ENCODE results near the gene BAZ1A.
"Not testable (repeated sequence)": the region's sequence is repeated elsewhere in the genome, so short reads cannot be mapped to it uniquely, and the experiment has no call there.

The BAZ1A gene

DNA sequence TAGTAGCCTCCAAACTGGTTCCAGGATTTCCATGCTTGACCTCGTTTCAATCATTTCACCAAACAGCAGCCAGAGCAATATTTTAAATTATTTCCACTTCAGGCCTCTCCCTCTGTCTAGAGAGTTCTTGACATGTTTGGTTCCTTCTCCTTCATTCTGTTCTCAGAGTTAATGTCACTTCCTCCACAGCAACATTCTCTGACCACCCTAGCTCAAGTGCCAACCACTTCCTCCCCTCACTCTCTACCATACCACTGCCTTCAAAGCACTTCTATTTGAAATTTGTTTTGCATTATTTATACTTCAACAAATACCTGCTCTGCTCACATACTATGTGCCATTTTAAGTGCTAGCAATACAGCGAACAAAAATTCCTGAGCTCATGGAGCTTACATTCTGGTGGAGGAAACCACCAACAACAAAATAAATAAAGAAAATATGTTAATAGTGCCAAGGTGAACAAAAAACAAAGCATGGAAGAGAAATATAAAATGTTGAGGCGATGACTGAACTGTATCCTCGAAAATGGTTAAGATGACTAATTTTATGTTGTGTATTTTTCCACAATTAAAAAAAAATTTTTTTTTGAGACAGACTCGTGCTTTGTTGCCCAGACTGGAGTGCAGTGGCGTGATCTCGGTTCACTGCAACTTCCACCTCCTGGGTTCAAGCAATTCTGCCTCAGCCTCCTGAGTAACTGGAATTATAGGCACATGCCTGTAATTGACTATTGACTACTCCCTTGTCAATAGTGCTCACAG lies 17.3 kb downstream of the BAZ1A start:
- DNase-seq = no peak

- DNase-seq = no peak
These were observed 22.1 kb downstream of the BAZ1A start for GRCh38 chr14:34853041-34853440.

GRCh38 chr14:34851395-34851794 lies 23.8 kb downstream of the BAZ1A start:
- no peak for DNase-seq

DNA sequence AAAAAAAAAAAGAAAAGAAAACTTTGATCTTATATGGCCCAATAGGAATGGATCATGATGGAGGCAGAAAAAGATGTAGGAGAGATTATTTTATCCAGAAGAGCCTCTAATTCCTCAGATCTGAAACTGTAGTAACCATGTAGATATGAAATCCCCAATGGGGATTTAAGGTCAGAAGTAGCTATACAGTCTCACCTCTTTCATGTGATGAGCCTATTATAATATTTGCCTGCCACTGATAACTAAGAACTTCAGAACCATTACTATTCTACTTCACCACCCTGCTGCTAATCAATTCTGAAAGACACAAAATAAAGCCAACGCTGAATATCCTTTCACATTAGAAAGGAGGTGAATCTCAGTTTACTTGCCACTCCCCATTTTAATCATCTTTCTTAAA lies 29.3 kb downstream of the BAZ1A start:
- DNase-seq = no peak

GRCh38 chr14:34843011-34843554 lies 32.1 kb downstream of the BAZ1A start:
- DNase-seq = no peak

GRCh38 chr14:34837801-34838322 lies 37.3 kb downstream of the BAZ1A start:
- no peak for DNase-seq

- DNase-seq = no peak
These were observed 39.8 kb downstream of the BAZ1A start for GRCh38 chr14:34835312-34835711.

GRCh38 chr14:34833549-34834523 lies 41.3 kb downstream of the BAZ1A start:
- DNase-seq = no peak

DNA sequence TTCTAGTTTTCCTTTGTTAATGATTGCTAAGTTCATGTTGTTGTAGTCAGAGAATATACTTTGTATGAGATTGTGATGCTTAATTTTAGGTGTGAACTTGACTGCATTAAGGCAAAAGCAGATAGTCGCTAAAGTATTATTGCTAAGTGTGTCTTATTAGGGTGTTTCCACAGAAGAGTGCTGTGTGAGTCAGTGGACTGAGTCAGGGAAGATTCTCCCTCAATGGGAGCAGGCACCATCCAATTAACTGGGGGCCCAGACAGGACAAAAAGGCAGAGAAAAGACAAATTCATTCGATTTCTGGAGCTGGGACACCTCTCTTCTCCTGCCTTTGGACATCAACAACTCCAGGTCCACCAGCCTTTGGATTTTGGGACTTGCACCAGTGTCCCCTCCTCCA lies 48.5 kb downstream of the BAZ1A start:
- no peak for DNase-seq

DNA sequence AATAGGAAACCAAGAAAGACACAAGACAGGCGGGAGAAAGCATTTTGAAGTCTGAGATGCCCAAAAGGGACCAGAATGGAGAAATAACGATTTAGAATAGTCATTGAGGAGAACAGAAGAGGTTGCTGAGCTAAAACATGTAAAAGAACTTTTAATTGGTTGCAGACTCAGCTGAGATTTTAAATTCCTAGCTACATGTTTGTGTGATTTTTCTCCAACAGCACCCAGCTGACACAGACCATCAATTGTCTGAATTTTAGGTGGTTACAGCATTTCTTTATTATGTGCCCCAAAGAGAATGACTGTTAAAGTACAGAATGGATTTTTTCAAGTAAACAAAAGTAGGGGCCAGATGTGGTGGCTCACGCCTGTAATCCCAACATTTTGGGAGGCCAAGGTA lies 50.3 kb downstream of the BAZ1A start:
- DNase-seq = no peak

- DNase-seq = no peak
These were observed 50.9 kb downstream of the BAZ1A start for GRCh38 chr14:34824256-34824655.

DNA sequence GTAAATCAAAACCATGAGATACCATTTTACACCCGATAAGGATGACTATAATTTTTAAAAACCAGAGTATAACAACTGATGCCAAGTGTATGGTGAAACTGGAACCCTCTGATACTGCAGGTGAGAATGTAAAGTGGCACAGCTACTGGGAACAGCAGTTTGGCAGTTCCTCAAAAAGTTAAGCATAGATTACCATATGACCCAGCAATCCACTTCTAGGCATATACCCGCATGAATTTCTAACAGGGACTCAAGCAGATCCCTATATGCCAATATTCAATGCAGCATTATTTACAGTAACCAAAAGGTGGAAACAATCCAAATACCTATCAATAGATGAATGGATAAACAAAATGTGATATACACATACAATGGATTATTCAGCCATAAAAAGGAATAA lies 57.4 kb downstream of the BAZ1A start:
- DNase-seq = no peak

GRCh38 chr14:34810028-34810427 lies 65.1 kb downstream of the BAZ1A start:
- no peak for DNase-seq

GRCh38 chr14:34806257-34806656 lies 68.9 kb downstream of the BAZ1A start:
- DNase-seq = no peak

DNA sequence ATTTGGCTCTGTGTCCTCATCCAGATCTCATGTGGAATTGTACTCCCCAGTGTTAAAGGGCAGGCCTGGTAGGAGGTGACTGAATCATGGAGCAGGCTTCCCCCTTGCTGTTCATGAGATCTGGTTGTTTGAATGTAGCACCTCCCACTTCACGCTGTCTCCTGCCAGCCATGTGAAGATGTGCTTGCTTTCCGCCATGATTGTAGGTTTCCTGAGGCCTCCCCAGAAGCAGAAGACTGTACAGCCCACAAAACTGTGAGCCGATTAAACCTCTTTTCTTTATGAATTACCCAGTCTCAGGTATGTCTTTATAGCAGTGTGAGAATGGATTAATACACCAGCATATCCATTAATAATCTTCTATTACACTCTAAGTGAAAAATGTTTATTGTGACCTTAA lies 70.2 kb downstream of the BAZ1A start:
- no peak for DNase-seq

DNA sequence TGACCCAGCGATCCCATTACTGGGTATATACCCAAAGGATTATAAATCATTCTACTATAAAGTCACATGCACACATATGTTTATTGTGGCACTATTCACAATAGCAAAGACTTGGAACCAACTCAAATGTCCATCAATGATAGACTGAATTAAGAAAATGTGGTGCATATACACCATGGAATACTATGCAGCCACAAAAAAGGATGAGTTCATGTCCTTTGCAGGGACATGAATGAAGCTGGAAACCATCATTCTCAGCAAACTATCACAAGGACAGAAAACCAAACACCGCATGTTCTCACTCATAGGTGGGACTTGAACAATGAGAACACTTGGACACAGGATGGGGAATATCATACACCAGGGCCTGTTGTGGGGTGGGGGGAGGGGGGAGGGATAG lies 76.3 kb downstream of the BAZ1A start:
- DNase-seq = not testable (repeated sequence)

GRCh38 chr14:34797747-34798583 lies 77.2 kb downstream of the BAZ1A start:
- no peak for DNase-seq

GRCh38 chr14:34796902-34797301 lies 78.3 kb downstream of the BAZ1A start:
- no peak for DNase-seq

- DNase-seq = no peak
These were observed 80.2 kb downstream of the BAZ1A start for GRCh38 chr14:34794941-34795340.

DNA sequence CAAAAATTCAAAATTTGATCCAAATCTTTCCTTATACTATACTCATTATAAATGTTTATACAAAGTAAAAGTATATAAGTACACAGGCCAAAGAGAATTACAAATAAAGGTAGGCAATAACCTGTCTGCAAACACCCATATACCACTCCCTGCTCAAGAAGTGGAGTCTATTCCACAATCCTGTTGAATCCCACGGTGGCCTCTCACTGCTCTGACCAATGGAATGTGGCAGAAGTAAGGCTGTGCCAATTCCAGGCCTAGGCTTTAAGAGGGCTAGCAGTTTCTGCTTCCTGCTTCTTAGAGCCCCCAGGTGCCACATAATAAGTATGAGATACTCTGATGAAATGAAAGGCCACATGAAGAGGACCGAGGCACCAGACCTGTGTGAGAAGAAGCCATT lies 80.9 kb downstream of the BAZ1A start:
- DNase-seq = no peak

GRCh38 chr14:34792598-34792997 lies 82.6 kb downstream of the BAZ1A start:
- no peak for DNase-seq

GRCh38 chr14:34785223-34786006 lies 89.7 kb downstream of the BAZ1A start:
- no peak for DNase-seq
